Kidney (tissue), 14 donors: ENCODE results near the gene LIPE. TPM values are rescaled to one million over a fixed set of nuclear protein-coding genes. Genes with fewer than 3 reads are reported as not detected.
A peak's percentile ranks its signal among the peaks of the same experiment; 100 is the strongest.
"Not testable (repeated sequence)": the region's sequence is repeated elsewhere in the genome, so short reads cannot be mapped to it uniquely, and the experiment has no call there.

Source experiments
- DNase-seq, 5 donors: peaks; one replicate each; pipeline ENCODE4 v3.0.0-alpha.2; 2013 to 2020
- FAIRE-seq: peaks from 2 replicates; lab custom pipeline; 2012; peaks lifted over from hg19 to GRCh38; lab: Jason Lieb, UNC
- H3K27ac ChIP-seq, 2 donors: one replicate each; pipeline ENCODE4 v1.7.0; 2013; ENCODE audit warnings: low read depth in 2 of 2, low read length in 2 of 2, inconsistent platforms in 1 of 2
- H3K27me3 ChIP-seq: one replicate; pipeline ENCODE4 v1.7.1; 2013; ENCODE audit warnings: low read length, inconsistent platforms; ENCODE audit not compliant: control insufficient read depth, insufficient read depth
- H3K36me3 ChIP-seq, 3 donors: one replicate each; pipeline versions ENCODE4 v1.7.0 to v1.7.1; 2013; ENCODE audit warnings: low read length in 3 of 3, control low read depth in 1 of 3, inconsistent platforms in 1 of 3; ENCODE audit not compliant: insufficient read depth in 3 of 3, control insufficient read depth in 2 of 3
- H3K4me1 ChIP-seq, 3 donors: one replicate each; pipeline versions ENCODE4 v1.7.0 to v1.7.1; 2013; ENCODE audit warnings: low read length in 3 of 3, inconsistent platforms in 1 of 3, low read depth in 1 of 3; ENCODE audit not compliant: control insufficient read depth in 2 of 3, insufficient read depth in 2 of 3
- H3K4me3 ChIP-seq, 3 donors: one replicate each; pipeline versions ENCODE4 v1.7.0 to v1.8.1; 2013; ENCODE audit warnings: low read length in 3 of 3, control low read depth in 1 of 3, inconsistent platforms in 1 of 3
- H3K9ac ChIP-seq, 3 donors: one replicate each; pipeline versions ENCODE4 v1.7.0 to v1.7.1; 2013; ENCODE audit warnings: low read length in 3 of 3, control low read depth in 1 of 3, inconsistent platforms in 1 of 3
- H3K9me3 ChIP-seq, 3 donors: one replicate each; pipeline versions ENCODE4 v1.7.0 to v1.7.1; 2013; ENCODE audit warnings: low read length in 3 of 3, control low read depth in 1 of 3, inconsistent platforms in 1 of 3; ENCODE audit not compliant: control insufficient read depth in 2 of 3, insufficient read depth in 1 of 3
- intact Hi-C: fragments of 100-400 bp; cut with DNase I; formaldehyde crosslinking; loops from one replicate; pipeline ENCODE4 v1.11.1; 2022
- polyA plus RNA-seq: library from polyadenylated mRNA; stranded (reverse); fragments of 350-450 nt; fragmentation: Illumina TruSeq; extraction: RNeasy Lipid Tissue Mini Kit (QIAGEN cat#74804); gene quantifications from one replicate; pipeline ENCODE4 v1.2.3, GENCODE V29; 2014; ENCODE audit warnings: low read depth, low replicate concordance; ENCODE audit not compliant: insufficient read depth
- total RNA-seq: library from RNA; stranded (reverse); fragmentation: NEBNext Ultra II Directional; extraction: Animal tissue kit (Norgen Biotek cat#: 25700); gene quantifications from one replicate; pipeline ENCODE4 v1.2.1, GENCODE V29; 2021
- TF ChIP-seq, protein P1 (sequence below): IDR thresholded peaks from 3 replicates; pipeline ENCODE4 v1.5.1; 2012; ENCODE audit warnings: mild to moderate bottlenecking, moderate library complexity, borderline replicate concordance; ENCODE audit not compliant: insufficient read depth; ENCODE audit errors: extremely low read depth
- donor health status: control.
- donor health status: control.
- donor health status: control.
- donor health status: control.
- donor health status: control.
- donor health status: DM: yes; HTN: yes; CAD: no.
- donor health status: Normal renal cell carcinoma (clear cell type).

The LIPE gene
- total and polyA plus RNA-seq, 2 donors from 2014 or later: 8.9 to 9.9 TPM

DNA sequence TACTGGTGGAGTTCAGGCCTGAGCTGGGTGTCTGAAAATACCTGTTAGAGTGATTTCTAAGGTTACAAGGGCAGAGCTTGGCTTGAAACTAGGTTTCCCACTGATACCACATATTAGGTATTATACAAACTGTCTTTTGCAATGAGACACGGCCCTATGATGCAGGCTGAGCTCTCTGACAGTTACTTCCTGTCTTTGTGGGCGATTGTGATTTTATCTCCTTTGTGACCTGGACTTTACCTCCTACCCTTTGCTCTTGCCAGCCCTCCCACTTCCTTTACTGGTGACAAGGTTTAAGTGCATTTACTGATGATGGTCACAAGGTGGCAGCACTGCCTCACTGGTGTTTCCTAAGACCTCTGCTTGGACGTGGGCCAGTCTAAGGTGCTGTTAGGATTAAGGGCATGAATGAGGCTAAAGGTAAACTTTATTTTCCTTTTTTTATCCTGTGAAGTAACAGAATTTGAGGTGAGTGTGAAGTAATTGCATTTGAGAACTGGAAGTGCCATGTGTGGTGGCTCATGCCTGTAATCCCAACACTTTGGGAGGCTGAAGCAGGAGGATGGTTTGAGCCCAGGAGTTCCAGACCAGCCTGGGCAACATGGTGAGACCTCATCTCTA is 23.2 kb upstream of the LIPE start:
- Histone ChIP-seq H3K36me3 (no peaks in the 10 kb centered on the region), H3K9ac (no peak overlapping the region), H3K27me3 (no peaks in the 10 kb centered on the region), H3K27ac (peak overlapping the region; percentile 5 to 55), H3K9me3 (no peaks in the 10 kb centered on the region), H3K4me1 (peaks cover 0 to 3% (median 0%) of the 10 kb centered on the region in 3 donors), H3K4me3 (no peak overlapping the region)
- FAIRE-seq (peak; percentile 94), DNase-seq (peak; percentile 78 to 94 (median 81))
- TF ChIP-seq, protein P1, sequence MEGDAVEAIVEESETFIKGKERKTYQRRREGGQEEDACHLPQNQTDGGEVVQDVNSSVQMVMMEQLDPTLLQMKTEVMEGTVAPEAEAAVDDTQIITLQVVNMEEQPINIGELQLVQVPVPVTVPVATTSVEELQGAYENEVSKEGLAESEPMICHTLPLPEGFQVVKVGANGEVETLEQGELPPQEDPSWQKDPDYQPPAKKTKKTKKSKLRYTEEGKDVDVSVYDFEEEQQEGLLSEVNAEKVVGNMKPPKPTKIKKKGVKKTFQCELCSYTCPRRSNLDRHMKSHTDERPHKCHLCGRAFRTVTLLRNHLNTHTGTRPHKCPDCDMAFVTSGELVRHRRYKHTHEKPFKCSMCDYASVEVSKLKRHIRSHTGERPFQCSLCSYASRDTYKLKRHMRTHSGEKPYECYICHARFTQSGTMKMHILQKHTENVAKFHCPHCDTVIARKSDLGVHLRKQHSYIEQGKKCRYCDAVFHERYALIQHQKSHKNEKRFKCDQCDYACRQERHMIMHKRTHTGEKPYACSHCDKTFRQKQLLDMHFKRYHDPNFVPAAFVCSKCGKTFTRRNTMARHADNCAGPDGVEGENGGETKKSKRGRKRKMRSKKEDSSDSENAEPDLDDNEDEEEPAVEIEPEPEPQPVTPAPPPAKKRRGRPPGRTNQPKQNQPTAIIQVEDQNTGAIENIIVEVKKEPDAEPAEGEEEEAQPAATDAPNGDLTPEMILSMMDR: peak; percentile 97
- intact Hi-C loops: no loop called here

DNA sequence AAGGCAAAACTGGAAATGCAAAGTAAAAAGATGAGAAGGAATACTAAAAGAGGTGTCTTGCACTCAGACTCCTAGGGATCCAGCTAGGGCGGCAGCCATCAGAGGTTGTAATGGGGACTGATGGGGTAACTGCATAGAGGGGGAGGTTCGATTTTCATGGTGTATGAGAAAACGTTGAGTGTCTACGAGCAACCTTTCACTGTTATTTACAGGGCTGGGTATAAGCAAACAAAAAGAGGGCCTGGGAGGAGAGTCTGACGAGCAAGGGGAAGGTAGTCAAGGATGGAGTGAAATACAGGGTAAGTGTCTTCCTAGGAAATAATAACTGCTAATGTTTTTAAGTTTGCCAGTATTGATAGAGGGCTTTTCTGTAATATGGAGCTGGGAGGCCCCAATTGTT is 21.1 kb upstream of the LIPE start:
- H3K27ac ChIP-seq, H3K4me3 ChIP-seq, H3K9ac ChIP-seq, FAIRE-seq, H3K9me3 ChIP-seq, DNase-seq, H3K36me3 ChIP-seq, H3K4me1 ChIP-seq, H3K27me3 ChIP-seq: not testable (repeated sequence)
- intact Hi-C loops: loop anchor here (10.0 kb wide), 1 partner anchor 86 kb away; no protein-coding TSS in a partner anchor

GRCh38 chr19:42445948-42446347 is 18.8 kb upstream of the LIPE start:
- no peak for DNase-seq
- Histone ChIP-seq H3K27me3 (no peaks in the 10 kb centered on the region), H3K9ac (no peak overlapping the region), H3K36me3 (no peaks in the 10 kb centered on the region), H3K27ac (no peak overlapping the region), H3K4me1 (peaks cover 0 to 3% (median 0%) of the 10 kb centered on the region in 3 donors), H3K4me3 (no peak overlapping the region), H3K9me3 (no peaks in the 10 kb centered on the region)
- intact Hi-C loops: loop anchor here (10.0 kb wide), 1 partner anchor 89 kb away; no protein-coding TSS in a partner anchor
- TF ChIP-seq, protein P1: no peak
- no peak for FAIRE-seq

GRCh38 chr19:42443944-42444398 is 16.8 kb upstream of the LIPE start:
- no peaks in the 10 kb centered on the region for H3K9me3 ChIP-seq
- intact Hi-C loops: loop anchor here (10.0 kb wide), 1 partner anchor 91 kb away; no protein-coding TSS in a partner anchor
- TF ChIP-seq, protein P1: no peak
- H3K9ac ChIP-seq: no peak overlapping the region
- no peaks in the 10 kb centered on the region for H3K36me3 ChIP-seq
- H3K27me3 ChIP-seq: no peaks in the 10 kb centered on the region
- no peak overlapping the region for H3K4me3 ChIP-seq
- H3K27ac ChIP-seq: no peak overlapping the region
- FAIRE-seq (no peak), DNase-seq (no peak)
- H3K4me1 ChIP-seq: no peaks in the 10 kb centered on the region
